ENCODE data around the gene ARFIP2.
"Not testable (repeated sequence)": the region's sequence is repeated elsewhere in the genome, so short reads cannot be mapped to it uniquely, and the experiment has no call there.

The ARFIP2 gene

GRCh38 chr11:6481012-6481923, at the start of gene ARFIP2, which contains the start of gene TIMM10B:
TSS of gene ARFIP2 (minus strand) at chr11:6481331. CDS start at chr11:6480421, 910 bp downstream.
TSS of gene TIMM10B (plus strand) at chr11:6481501. CDS start at chr11:6481517, 16 bp downstream.
- peak; percentile 96 to 98 for DNase-seq

GRCh38 chr11:6530848-6531247, 49.7 kb upstream of the ARFIP2 start:
- no peak for DNase-seq

GRCh38 chr11:6529266-6529665, 48.1 kb upstream of the ARFIP2 start:
- DNase-seq, result no peak

- DNase-seq, result peak in 1 of 2 donors; percentile 2
These were observed 45.4 kb upstream of the ARFIP2 start for GRCh38 chr11:6526411-6527135.

GRCh38 chr11:6523253-6523652, 42.1 kb upstream of the ARFIP2 start:
- DNase-seq, result no peak

- not testable (repeated sequence) for DNase-seq
These were observed 40.8 kb upstream of the ARFIP2 start for GRCh38 chr11:6521946-6522345.

GRCh38 chr11:6520265-6520664, 39.1 kb upstream of the ARFIP2 start:
- no peak for DNase-seq

- no peak for DNase-seq
These were observed 35.7 kb upstream of the ARFIP2 start for GRCh38 chr11:6516865-6517264.

GRCh38 chr11:6505577-6506240, 24.6 kb upstream of the ARFIP2 start:
- DNase-seq, result peak in 1 of 2 donors; percentile 52

- DNase-seq, result no peak
These were observed 23.0 kb upstream of the ARFIP2 start for GRCh38 chr11:6504166-6504565.

GRCh38 chr11:6502382-6502781, 21.3 kb upstream of the ARFIP2 start:
- DNase-seq, result no peak

GRCh38 chr11:6498544-6498943, 17.4 kb upstream of the ARFIP2 start:
- no peak for DNase-seq

GRCh38 chr11:6498121-6498520, 17.0 kb upstream of the ARFIP2 start:
- DNase-seq, result no peak

GRCh38 chr11:6497069-6497839, 16.1 kb upstream of the ARFIP2 start, which contains the start of gene DNHD1:
TSS of gene DNHD1 (plus strand) at chr11:6497280. CDS start at chr11:6498216, 936 bp downstream.
- DNase-seq, result no peak

GRCh38 chr11:6489306-6489705, 8.2 kb upstream of the ARFIP2 start:
- DNase-seq, result no peak

GRCh38 chr11:6488821-6489220, 7.7 kb upstream of the ARFIP2 start:
- DNase-seq, result no peak

GRCh38 chr11:6488342-6488741, 7.2 kb upstream of the ARFIP2 start:
- DNase-seq, result no peak

- no peak for DNase-seq
These were observed 5.8 kb upstream of the ARFIP2 start for GRCh38 chr11:6486938-6487337.

GRCh38 chr11:6486256-6486655, 5.1 kb upstream of the ARFIP2 start:
- no peak for DNase-seq

GRCh38 chr11:6485661-6486060, 4.5 kb upstream of the ARFIP2 start:
- DNase-seq, result no peak

GRCh38 chr11:6483015-6483414, 1.9 kb upstream of the ARFIP2 start:
- no peak for DNase-seq

- no peak for DNase-seq
These were observed 1.3 kb upstream of the ARFIP2 start for GRCh38 chr11:6482441-6482840.

Data from CD4-positive, alpha-beta T cell treated with Interleukin-4 for 1 hour (primary cell).